Measurements from ENCODE around the gene HNRNPCL2.
"Not testable (repeated sequence)": the region's sequence is repeated elsewhere in the genome, so short reads cannot be mapped to it uniquely, and the experiment has no call there.

Gene HNRNPCL2

DNA sequence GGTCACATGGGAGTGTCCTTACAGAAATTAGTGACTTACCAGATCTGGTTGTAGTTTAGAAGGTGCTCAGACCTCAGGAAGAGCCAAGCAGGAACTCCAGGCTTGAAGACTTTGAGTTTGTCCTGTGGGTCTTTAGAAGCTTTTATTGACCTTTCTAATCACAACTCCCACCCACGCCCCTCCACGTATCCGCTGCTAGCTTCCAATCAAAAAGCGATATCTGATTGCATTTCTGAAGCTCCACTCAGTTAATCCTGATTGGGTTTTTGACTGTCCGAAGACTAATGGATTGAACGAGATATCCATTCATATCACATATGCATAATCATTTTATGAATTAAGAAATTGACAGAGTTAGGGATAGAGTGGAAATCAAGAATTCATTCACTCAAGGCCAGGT, at the start of gene HNRNPCL2:
HNRNPCL2 (minus strand) TSS at position 101 of the 400 bp plus-strand sequence. CDS start 454 bp downstream, outside the sequence.
- not testable (repeated sequence) for DNase-seq (ENCODE audit: low spot score); H3K9me3 ChIP-seq (ENCODE audit: severe bottlenecking); ATAC-seq (ENCODE audit: low read depth); H3K4me3 ChIP-seq (ENCODE audit: severe bottlenecking); H3K36me3 ChIP-seq (ENCODE audit: low read depth); H3K27me3 ChIP-seq (ENCODE audit: insufficient read depth, poor library complexity, severe bottlenecking); H3K27ac ChIP-seq (ENCODE audit: poor library complexity, severe bottlenecking); H3K4me1 ChIP-seq (ENCODE audit: insufficient read depth, poor library complexity, severe bottlenecking)

DNA sequence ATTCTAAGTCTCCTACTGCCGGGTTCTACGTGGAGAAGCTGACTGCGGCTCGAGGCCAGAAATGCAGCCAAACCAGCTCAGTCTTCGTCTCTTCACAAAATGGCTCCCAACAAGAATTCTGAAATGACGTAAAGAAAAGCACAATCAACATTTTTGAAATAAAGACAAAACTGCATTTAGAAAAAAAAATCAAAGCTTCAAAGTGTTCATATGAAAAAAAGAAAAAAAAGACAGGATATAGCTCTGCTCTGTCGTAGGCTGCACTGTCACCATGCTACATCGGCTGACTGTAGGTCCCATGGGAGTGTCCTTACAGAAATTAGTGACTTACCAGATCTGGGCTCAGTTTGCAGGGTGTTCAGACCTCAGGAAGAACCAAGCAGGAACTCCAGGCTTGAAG, 48.9 kb upstream of the HNRNPCL2 start, which contains the start of gene HNRNPCL4:
HNRNPCL4 (minus strand) TSS at position 101 of the 400 bp plus-strand sequence. CDS start 164 bp downstream, outside the sequence.
- not testable (repeated sequence) for H3K36me3 ChIP-seq (ENCODE audit: low read depth); H3K27ac ChIP-seq (ENCODE audit: poor library complexity, severe bottlenecking); H3K4me3 ChIP-seq (ENCODE audit: severe bottlenecking); DNase-seq (ENCODE audit: low spot score); H3K9me3 ChIP-seq (ENCODE audit: severe bottlenecking); ATAC-seq (ENCODE audit: low read depth); H3K4me1 ChIP-seq (ENCODE audit: insufficient read depth, poor library complexity, severe bottlenecking); H3K27me3 ChIP-seq (ENCODE audit: insufficient read depth, poor library complexity, severe bottlenecking)

DNA sequence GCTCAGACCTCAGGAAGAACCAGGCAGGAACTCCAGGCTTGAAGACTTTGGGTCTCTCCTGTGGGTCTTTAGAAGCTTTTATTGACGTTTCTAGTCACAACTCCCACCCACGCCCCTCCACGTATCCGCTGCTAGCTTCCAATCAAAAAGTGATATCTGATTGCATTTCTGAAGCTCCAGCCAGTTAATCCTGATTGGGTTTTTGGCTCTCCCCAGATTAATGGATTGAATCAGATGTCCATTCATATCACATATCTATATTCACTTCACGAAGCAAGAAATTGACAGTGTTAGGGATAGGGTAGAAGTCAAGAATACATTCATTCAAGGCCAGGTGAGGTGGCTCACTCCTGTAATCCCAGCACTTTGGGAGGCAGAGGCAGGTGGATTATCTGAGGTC, 39.3 kb upstream of the HNRNPCL2 start, which contains the start of gene PRAMEF26:
PRAMEF26 (minus strand) TSS at position 101 of the 400 bp plus-strand sequence. CDS start 2,914 bp downstream, outside the sequence.
- not testable (repeated sequence) for DNase-seq (ENCODE audit: low spot score); ATAC-seq (ENCODE audit: low read depth); H3K9me3 ChIP-seq (ENCODE audit: severe bottlenecking); H3K36me3 ChIP-seq (ENCODE audit: low read depth); H3K4me1 ChIP-seq (ENCODE audit: insufficient read depth, poor library complexity, severe bottlenecking); H3K4me3 ChIP-seq (ENCODE audit: severe bottlenecking); H3K27ac ChIP-seq (ENCODE audit: poor library complexity, severe bottlenecking); H3K27me3 ChIP-seq (ENCODE audit: insufficient read depth, poor library complexity, severe bottlenecking)

DNA sequence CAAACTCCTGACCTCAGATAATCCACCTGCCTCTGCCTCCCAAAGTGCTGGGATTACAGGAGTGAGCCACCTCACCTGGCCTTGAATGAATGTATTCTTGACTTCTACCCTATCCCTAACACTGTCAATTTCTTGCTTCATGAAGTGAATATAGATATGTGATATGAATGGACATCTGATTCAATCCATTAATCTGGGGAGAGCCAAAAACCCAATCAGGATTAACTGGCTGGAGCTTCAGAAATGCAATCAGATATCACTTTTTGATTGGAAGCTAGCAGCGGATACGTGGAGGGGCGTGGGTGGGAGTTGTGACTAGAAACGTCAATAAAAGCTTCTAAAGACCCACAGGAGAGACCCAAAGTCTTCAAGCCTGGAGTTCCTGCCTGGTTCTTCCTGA, 46.2 kb downstream of the HNRNPCL2 start, which contains the start of gene PRAMEF25:
PRAMEF25 (plus strand) TSS at position 301 of the 400 bp plus-strand sequence. CDS start 2,920 bp downstream, outside the sequence.
- H3K36me3 ChIP-seq (ENCODE audit: low read depth); H3K27me3 ChIP-seq (ENCODE audit: insufficient read depth, poor library complexity, severe bottlenecking); H3K4me1 ChIP-seq (ENCODE audit: insufficient read depth, poor library complexity, severe bottlenecking); H3K4me3 ChIP-seq (ENCODE audit: severe bottlenecking); DNase-seq (ENCODE audit: low spot score); H3K27ac ChIP-seq (ENCODE audit: poor library complexity, severe bottlenecking); ATAC-seq (ENCODE audit: low read depth); H3K9me3 ChIP-seq (ENCODE audit: severe bottlenecking): not testable (repeated sequence)
